Adrenal gland (tissue), 5 donors: ENCODE measurements around the gene CACNA1C.

Experiments
- POLR2A ChIP-seq, 2 donors: fragments of 450-650 bp; IDR thresholded peaks; one replicate each; pipeline ENCODE4 v1.6.1; 2017; ENCODE audit warnings: antibody characterized with exemption in 2 of 2, mild to moderate bottlenecking in 2 of 2, moderate library complexity in 1 of 2
- TF ChIP-seq, protein P1 (sequence below), 6 experiments: fragments of 450-650 bp in 4 of 6; fragments of 200-600 bp in 2 of 6; sonication (generic) in 1 of 6; IDR thresholded peaks; 1 replicate in 5 of 6; 2 replicates in 1 of 6; pipeline versions ENCODE4 v1.5.1 to v1.8.0; 2016 to 2021; ENCODE audit warnings: antibody characterized with exemption in 6 of 6, mild to moderate bottlenecking in 2 of 6, moderate library complexity in 1 of 6
- donor health status: DM: no; HTN: no; CAD: no.

DNA sequence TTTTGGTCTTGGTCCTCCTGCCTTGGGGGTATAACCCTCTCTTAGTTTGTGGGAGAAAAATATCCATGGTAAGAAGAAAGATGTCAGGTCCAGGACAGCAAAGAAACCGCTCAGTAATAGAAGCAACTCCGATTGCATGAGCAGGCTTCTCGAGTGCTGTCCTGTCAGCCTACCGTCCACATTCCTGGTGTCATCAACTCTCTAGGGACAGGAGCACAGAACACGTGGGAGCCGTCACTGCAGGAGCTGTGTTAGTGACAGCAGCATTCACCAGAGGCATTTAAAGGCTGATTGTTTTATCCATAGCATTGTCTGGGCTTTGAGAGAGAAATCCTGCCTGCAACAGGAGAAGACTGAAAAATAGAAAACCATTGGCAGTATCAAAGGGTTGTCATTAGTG lies 244.2 kb downstream of the CACNA1C start:
- no peak for TF ChIP-seq POLR2A (IDR thresholded peaks at IDR 0.05)
- TF ChIP-seq, protein P1, sequence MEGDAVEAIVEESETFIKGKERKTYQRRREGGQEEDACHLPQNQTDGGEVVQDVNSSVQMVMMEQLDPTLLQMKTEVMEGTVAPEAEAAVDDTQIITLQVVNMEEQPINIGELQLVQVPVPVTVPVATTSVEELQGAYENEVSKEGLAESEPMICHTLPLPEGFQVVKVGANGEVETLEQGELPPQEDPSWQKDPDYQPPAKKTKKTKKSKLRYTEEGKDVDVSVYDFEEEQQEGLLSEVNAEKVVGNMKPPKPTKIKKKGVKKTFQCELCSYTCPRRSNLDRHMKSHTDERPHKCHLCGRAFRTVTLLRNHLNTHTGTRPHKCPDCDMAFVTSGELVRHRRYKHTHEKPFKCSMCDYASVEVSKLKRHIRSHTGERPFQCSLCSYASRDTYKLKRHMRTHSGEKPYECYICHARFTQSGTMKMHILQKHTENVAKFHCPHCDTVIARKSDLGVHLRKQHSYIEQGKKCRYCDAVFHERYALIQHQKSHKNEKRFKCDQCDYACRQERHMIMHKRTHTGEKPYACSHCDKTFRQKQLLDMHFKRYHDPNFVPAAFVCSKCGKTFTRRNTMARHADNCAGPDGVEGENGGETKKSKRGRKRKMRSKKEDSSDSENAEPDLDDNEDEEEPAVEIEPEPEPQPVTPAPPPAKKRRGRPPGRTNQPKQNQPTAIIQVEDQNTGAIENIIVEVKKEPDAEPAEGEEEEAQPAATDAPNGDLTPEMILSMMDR (IDR thresholded peaks at IDR 0.05), result no peak
